Measurements from ENCODE around the gene SDC4. TPM values are rescaled to one million over a fixed set of nuclear protein-coding genes. Genes with fewer than 3 reads are reported as not detected.
"Not testable (repeated sequence)": the region's sequence is repeated elsewhere in the genome, so short reads cannot be mapped to it uniquely, and the experiment has no call there.

Gene SDC4
- total and polyA plus RNA-seq, 2 donors, result 7.4 to 18.9 TPM

DNA sequence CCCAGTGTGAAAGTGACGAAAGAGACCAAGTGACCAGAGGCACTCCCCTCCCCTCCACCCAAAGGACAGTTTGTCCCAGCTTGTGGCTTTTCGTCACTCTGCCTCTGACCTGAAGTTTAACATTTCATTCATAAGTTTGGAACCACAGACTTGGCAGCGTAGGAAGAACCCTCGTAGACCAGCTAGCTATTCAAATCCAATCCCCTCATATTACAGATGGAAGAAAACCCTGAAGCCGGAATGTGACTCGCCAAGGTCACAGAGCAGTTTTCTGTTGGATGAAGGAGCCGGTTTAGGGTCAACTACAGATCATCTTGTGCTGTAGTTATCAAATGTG is 10.8 kb upstream of the SDC4 start:
- Histone ChIP-seq H3K4me1 (ENCODE audit: control insufficient read depth in 2 of 2, insufficient read depth in 2 of 2, low read length in 2 of 2) (peaks cover 4 to 10% of the 10 kb centered on the region in 2 donors), H3K4me3 (ENCODE audit: low read length in 2 of 2) (no peak overlapping the region), H3K27me3 (ENCODE audit: control insufficient read depth in 2 of 2, insufficient read depth in 1 of 2, low read length in 1 of 2) (peaks cover 0 to 2% of the 10 kb centered on the region in 2 donors), H3K9me3 (ENCODE audit: control insufficient read depth in 2 of 2, insufficient read depth in 1 of 2, low read length in 1 of 2) (no peaks in the 10 kb centered on the region), H3K27ac (ENCODE audit: low read depth in 1 of 2, low read length in 1 of 2) (peak overlapping the region in 1 of 2 donors; percentile 27), H3K36me3 (ENCODE audit: control insufficient read depth in 2 of 2, insufficient read depth in 2 of 2, low read length in 1 of 2) (no peaks in the 10 kb centered on the region)
- no peak for DNase-seq (ENCODE audit: low read depth in 6 of 9, low spot score in 9 of 9)
- 95% methylated on average over 7 of the region's 7 CpGs for WGBS

- no peaks in the 10 kb centered on the region for H3K36me3 ChIP-seq (ENCODE audit: control insufficient read depth in 2 of 2, insufficient read depth in 2 of 2, low read length in 1 of 2)
- H3K4me1 ChIP-seq (ENCODE audit: control insufficient read depth in 2 of 2, insufficient read depth in 2 of 2, low read length in 2 of 2), result peaks cover 0 to 4% of the 10 kb centered on the region in 2 donors
- WGBS, result 56% methylated on average over 10 of the region's 10 CpGs
- H3K27ac ChIP-seq (ENCODE audit: low read depth in 1 of 2, low read length in 1 of 2), result peak overlapping the region in 1 of 2 donors; percentile 10
- no peak for DNase-seq (ENCODE audit: low read depth in 6 of 9, low spot score in 9 of 9)
- H3K27me3 ChIP-seq (ENCODE audit: control insufficient read depth in 2 of 2, insufficient read depth in 1 of 2, low read length in 1 of 2), result peaks cover 0 to 2% of the 10 kb centered on the region in 2 donors
- no peak overlapping the region for H3K4me3 ChIP-seq (ENCODE audit: low read length in 2 of 2)
- no peaks in the 10 kb centered on the region for H3K9me3 ChIP-seq (ENCODE audit: control insufficient read depth in 2 of 2, insufficient read depth in 1 of 2, low read length in 1 of 2)
Observed at GRCh38 chr20:45358282-45359068, 10.3 kb upstream of the SDC4 start.

GRCh38 chr20:45355209-45356084 is 7.2 kb upstream of the SDC4 start:
- no peaks in the 10 kb centered on the region for H3K9me3 ChIP-seq (ENCODE audit: control insufficient read depth in 2 of 2, insufficient read depth in 1 of 2, low read length in 1 of 2)
- no peak overlapping the region for H3K4me3 ChIP-seq (ENCODE audit: low read length in 2 of 2)
- 54% methylated on average over 5 of the region's 5 CpGs for WGBS
- H3K36me3 ChIP-seq (ENCODE audit: control insufficient read depth in 2 of 2, insufficient read depth in 2 of 2, low read length in 1 of 2), result no peaks in the 10 kb centered on the region
- no peak for DNase-seq (ENCODE audit: low read depth in 6 of 9, low spot score in 9 of 9)
- H3K27ac ChIP-seq (ENCODE audit: low read depth in 1 of 2, low read length in 1 of 2), result no peak overlapping the region
- H3K4me1 ChIP-seq (ENCODE audit: control insufficient read depth in 2 of 2, insufficient read depth in 2 of 2, low read length in 2 of 2), result no peaks in the 10 kb centered on the region
- H3K27me3 ChIP-seq (ENCODE audit: control insufficient read depth in 2 of 2, insufficient read depth in 1 of 2, low read length in 1 of 2), result peaks cover 0 to 7% of the 10 kb centered on the region in 2 donors

DNA sequence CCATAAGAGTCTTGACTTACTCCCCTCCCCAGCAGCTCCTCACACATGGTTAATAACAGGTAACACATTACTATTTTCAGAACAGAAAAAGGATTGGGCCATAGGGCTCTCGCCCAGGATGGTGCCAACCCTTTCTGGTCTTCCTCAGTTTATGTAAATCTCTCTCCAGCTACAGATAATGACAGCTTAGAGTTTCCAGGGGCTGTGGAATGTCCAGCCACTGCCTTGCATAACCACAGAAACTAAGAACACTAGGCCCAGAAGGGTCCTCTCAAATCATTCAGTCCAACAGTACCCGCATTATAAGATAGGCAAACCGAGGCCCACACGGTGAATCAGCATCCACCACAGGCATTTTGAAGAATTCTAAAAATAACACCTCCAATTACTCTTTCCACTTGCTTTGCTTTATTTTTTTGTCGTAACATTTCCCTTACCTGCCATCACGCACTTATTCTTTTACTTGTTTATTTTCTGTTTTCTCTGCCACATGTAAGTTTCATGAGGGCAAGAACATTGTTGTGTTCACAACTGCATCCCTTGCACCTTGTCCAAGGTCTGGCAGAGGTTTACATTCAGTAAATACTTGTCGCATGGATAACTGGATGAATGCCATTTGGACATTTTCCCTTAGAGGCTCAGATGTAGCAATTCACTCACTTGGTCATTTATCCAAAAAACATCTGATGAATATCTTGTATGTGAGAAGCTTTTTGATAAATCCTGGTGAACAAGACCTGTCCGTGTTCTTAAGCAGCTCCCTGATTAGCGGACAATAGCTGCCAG is 6.4 kb upstream of the SDC4 start:
- H3K27ac ChIP-seq (ENCODE audit: low read depth in 1 of 2, low read length in 1 of 2), result no peak overlapping the region
- DNase-seq (ENCODE audit: low read depth in 6 of 9, low spot score in 9 of 9), result no peak

GRCh38 chr20:45353746-45354145 is 5.5 kb upstream of the SDC4 start:
- Histone ChIP-seq H3K36me3 (ENCODE audit: control insufficient read depth in 2 of 2, insufficient read depth in 2 of 2, low read length in 1 of 2) (no peaks in the 10 kb centered on the region), H3K4me3 (ENCODE audit: low read length in 2 of 2) (no peak overlapping the region), H3K9me3 (ENCODE audit: control insufficient read depth in 2 of 2, insufficient read depth in 1 of 2, low read length in 1 of 2) (no peaks in the 10 kb centered on the region), H3K27ac (ENCODE audit: low read depth in 1 of 2, low read length in 1 of 2) (no peak overlapping the region), H3K4me1 (ENCODE audit: control insufficient read depth in 2 of 2, insufficient read depth in 2 of 2, low read length in 2 of 2) (no peaks in the 10 kb centered on the region), H3K27me3 (ENCODE audit: control insufficient read depth in 2 of 2, insufficient read depth in 1 of 2, low read length in 1 of 2) (peaks cover 7 to 19% of the 10 kb centered on the region in 2 donors)
- WGBS, result 91% methylated on average over 1 of the region's 1 CpG
- no peak for DNase-seq (ENCODE audit: low read depth in 6 of 9, low spot score in 9 of 9)

More for the DNA sequence above, 6.4 kb upstream of the SDC4 start:
- Histone ChIP-seq H3K36me3 (ENCODE audit: control insufficient read depth in 2 of 2, insufficient read depth in 2 of 2, low read length in 1 of 2) (no peaks in the 10 kb centered on the region), H3K4me1 (ENCODE audit: control insufficient read depth in 2 of 2, insufficient read depth in 2 of 2, low read length in 2 of 2) (no peaks in the 10 kb centered on the region), H3K27me3 (ENCODE audit: control insufficient read depth in 2 of 2, insufficient read depth in 1 of 2, low read length in 1 of 2) (peaks cover 4 to 10% of the 10 kb centered on the region in 2 donors), H3K4me3 (ENCODE audit: low read length in 2 of 2) (no peak overlapping the region), H3K9me3 (ENCODE audit: control insufficient read depth in 2 of 2, insufficient read depth in 1 of 2, low read length in 1 of 2) (no peaks in the 10 kb centered on the region)
- WGBS, result 85% methylated on average over 9 of the region's 9 CpGs

DNA sequence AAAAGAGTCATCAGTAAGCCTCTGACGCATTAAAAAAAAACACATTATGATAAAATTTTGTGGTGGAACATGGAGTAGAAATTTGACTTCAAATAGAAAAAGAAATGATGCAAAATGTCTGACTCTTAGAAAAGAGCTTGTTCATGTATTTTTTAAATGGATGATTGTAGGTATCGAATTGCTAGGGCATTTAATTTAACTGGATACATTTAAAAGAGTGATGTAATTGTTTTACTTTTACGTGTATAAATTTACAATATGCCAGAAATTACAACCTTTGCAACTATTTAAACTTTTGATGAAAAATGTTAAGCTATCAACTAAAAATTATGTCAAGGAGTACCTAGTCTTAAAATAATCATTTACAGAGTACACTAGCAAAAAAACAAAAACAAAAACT is 4.5 kb upstream of the SDC4 start:
- Histone ChIP-seq H3K36me3 (ENCODE audit: control insufficient read depth in 2 of 2, insufficient read depth in 2 of 2, low read length in 1 of 2) (no peaks in the 10 kb centered on the region), H3K4me1 (ENCODE audit: control insufficient read depth in 2 of 2, insufficient read depth in 2 of 2, low read length in 2 of 2) (peaks cover 0 to 3% of the 10 kb centered on the region in 2 donors), H3K27ac (ENCODE audit: low read depth in 1 of 2, low read length in 1 of 2) (no peak overlapping the region), H3K27me3 (ENCODE audit: control insufficient read depth in 2 of 2, insufficient read depth in 1 of 2, low read length in 1 of 2) (peaks cover 18 to 27% of the 10 kb centered on the region in 2 donors), H3K4me3 (ENCODE audit: low read length in 2 of 2) (no peak overlapping the region), H3K9me3 (ENCODE audit: control insufficient read depth in 2 of 2, insufficient read depth in 1 of 2, low read length in 1 of 2) (no peaks in the 10 kb centered on the region)
- no peak for DNase-seq (ENCODE audit: low read depth in 6 of 9, low spot score in 9 of 9)
- 95% methylated on average over 3 of the region's 3 CpGs for WGBS

GRCh38 chr20:45350795-45351194 is 2.6 kb upstream of the SDC4 start:
- H3K9me3 ChIP-seq (ENCODE audit: control insufficient read depth in 2 of 2, insufficient read depth in 1 of 2, low read length in 1 of 2); H3K4me1 ChIP-seq (ENCODE audit: control insufficient read depth in 2 of 2, insufficient read depth in 2 of 2, low read length in 2 of 2); H3K27ac ChIP-seq (ENCODE audit: low read depth in 1 of 2, low read length in 1 of 2); DNase-seq (ENCODE audit: low read depth in 6 of 9, low spot score in 9 of 9); H3K36me3 ChIP-seq (ENCODE audit: control insufficient read depth in 2 of 2, insufficient read depth in 2 of 2, low read length in 1 of 2); H3K4me3 ChIP-seq (ENCODE audit: low read length in 2 of 2): not testable (repeated sequence)
- WGBS, result 97% methylated on average over 10 of the region's 10 CpGs
- H3K27me3 ChIP-seq (ENCODE audit: control insufficient read depth in 2 of 2, insufficient read depth in 1 of 2, low read length in 1 of 2), result peaks cover 24 to 45% of the 10 kb centered on the region in 2 donors

- Histone ChIP-seq H3K27ac (ENCODE audit: low read depth in 1 of 2, low read length in 1 of 2) (no peak overlapping the region), H3K4me1 (ENCODE audit: control insufficient read depth in 2 of 2, insufficient read depth in 2 of 2, low read length in 2 of 2) (peaks cover 0 to 11% of the 10 kb centered on the region in 2 donors), H3K36me3 (ENCODE audit: control insufficient read depth in 2 of 2, insufficient read depth in 2 of 2, low read length in 1 of 2) (no peaks in the 10 kb centered on the region), H3K4me3 (ENCODE audit: low read length in 2 of 2) (no peak overlapping the region), H3K9me3 (ENCODE audit: control insufficient read depth in 2 of 2, insufficient read depth in 1 of 2, low read length in 1 of 2) (no peaks in the 10 kb centered on the region), H3K27me3 (ENCODE audit: control insufficient read depth in 2 of 2, insufficient read depth in 1 of 2, low read length in 1 of 2) (peaks cover 24 to 49% of the 10 kb centered on the region in 2 donors)
- 20% methylated on average over 1 of the region's 1 CpG for WGBS
- DNase-seq (ENCODE audit: low read depth in 6 of 9, low spot score in 9 of 9), result no peak
Observed at GRCh38 chr20:45350217-45350616, 2.0 kb upstream of the SDC4 start.

Data from thymus (tissue), 11 donors.